HG03460 (cell line): Measurements from ENCODE around the gene THSD4.
"Not testable (repeated sequence)": the region's sequence is repeated elsewhere in the genome, so short reads cannot be mapped to it uniquely, and the experiment has no call there.

Source experiments
- ATAC-seq: cut with Tn5 transposase; IDR thresholded peaks from one replicate; pipeline ENCODE4 v1.9.1; 2021; ENCODE audit not compliant: unreplicated experiment

The THSD4 gene

GRCh38 chr15:71319424-71319823 lies 204.2 kb downstream of the THSD4 start:
- ATAC-seq, result not testable (repeated sequence)

- ATAC-seq, result no peak
These were observed 204.7 kb downstream of the THSD4 start for GRCh38 chr15:71319935-71320334.

GRCh38 chr15:71323082-71323481 lies 207.8 kb downstream of the THSD4 start:
- ATAC-seq, result no peak

- no peak for ATAC-seq
These were observed 208.3 kb downstream of the THSD4 start for GRCh38 chr15:71323584-71323983.

- ATAC-seq, result no peak
These were observed 210.2 kb downstream of the THSD4 start for GRCh38 chr15:71325481-71325880.

GRCh38 chr15:71328453-71328852 lies 213.2 kb downstream of the THSD4 start:
- no peak for ATAC-seq

- no peak for ATAC-seq
These were observed 213.8 kb downstream of the THSD4 start for GRCh38 chr15:71329041-71329440.

- no peak for ATAC-seq
These were observed 214.4 kb downstream of the THSD4 start for GRCh38 chr15:71329497-71330260.

GRCh38 chr15:71330638-71331162 lies 215.4 kb downstream of the THSD4 start:
- ATAC-seq, result no peak

GRCh38 chr15:71331173-71331572 lies 215.9 kb downstream of the THSD4 start:
- ATAC-seq, result no peak

- no peak for ATAC-seq
These were observed 217.2 kb downstream of the THSD4 start for GRCh38 chr15:71332431-71333004.

GRCh38 chr15:71333136-71333700 lies 217.9 kb downstream of the THSD4 start:
- ATAC-seq, result no peak

- no peak for ATAC-seq
These were observed 218.6 kb downstream of the THSD4 start for GRCh38 chr15:71333839-71334238.

- ATAC-seq, result no peak
These were observed 219.2 kb downstream of the THSD4 start for GRCh38 chr15:71334434-71334833.

- no peak for ATAC-seq
These were observed 219.6 kb downstream of the THSD4 start for GRCh38 chr15:71334873-71335272.

GRCh38 chr15:71335591-71335990 lies 220.3 kb downstream of the THSD4 start:
- no peak for ATAC-seq

- ATAC-seq, result no peak
These were observed 221.4 kb downstream of the THSD4 start for GRCh38 chr15:71336671-71337070.

GRCh38 chr15:71337197-71337845 lies 222.1 kb downstream of the THSD4 start:
- no peak for ATAC-seq

- ATAC-seq, result no peak
These were observed 223.0 kb downstream of the THSD4 start for GRCh38 chr15:71338265-71338664.

GRCh38 chr15:71338827-71339542 lies 223.7 kb downstream of the THSD4 start:
- ATAC-seq, result no peak
